ENCODE measurements around the gene LARP4B. TPM values are rescaled to one million over a fixed set of nuclear protein-coding genes. Genes with fewer than 3 reads are reported as not detected.

The LARP4B gene
- polyA plus RNA-seq, 2 of the 4 experiments (the other 2 are of a cell fraction) = 25.5 to 54.2 TPM

- no peak overlapping the region for H3K4me3 ChIP-seq
- WGBS (ENCODE audit: missing lambda C conversion rate) = 89% methylated on average over 4 of the region's 4 CpGs
- H3K9me3 ChIP-seq = no peaks in the 10 kb centered on the region
- ChIA-PET POLR2A (no interaction called here), CTCF (interaction anchor here (1.1 to 1.2 kb wide), 2 partner anchors 9 to 19 kb away, joined by 3 to 4 read pairs; no protein-coding TSS in a partner anchor)
- TF ChIP-seq MAFK (IDR thresholded peaks at IDR 0.05; ENCODE audit: partially characterized antibody) (no peak), PHF8 (IDR thresholded peaks at IDR 0.05; ENCODE audit: borderline replicate concordance, low read depth) (no peak), POLR2A (IDR thresholded peaks at IDR 0.05; ENCODE audit: low read length) (no peak), HOXA7 (CRISPR knock-in tag; IDR thresholded peaks at IDR 0.05) (no peak), ZSCAN20 (CRISPR knock-in tag; IDR thresholded peaks at IDR 0.05) (no peak)
- DNase-seq (ENCODE audit: low read depth in 1 of 2, low spot score in 1 of 2) (no peak), ATAC-seq (peak; percentile 64 to 77; a peak in 5 of 6 replicates), FAIRE-seq (no peak)
- peaks cover 45% of the 10 kb centered on the region for H3K4me1 ChIP-seq
- no peak overlapping the region for H3K27ac ChIP-seq
- no peak overlapping the region for H3K4me2 ChIP-seq
Observed at GRCh38 chr10:924524-924859, 7.0 kb downstream of the LARP4B start.

GRCh38 chr10:923844-924523 lies 7.5 kb downstream of the LARP4B start:
- FAIRE-seq = no peak
- Histone ChIP-seq H3K4me2 (no peak overlapping the region), H3K27ac (no peak overlapping the region), H3K4me1 (peaks cover 40% of the 10 kb centered on the region), H3K4me3 (no peak overlapping the region), H3K9me3 (no peaks in the 10 kb centered on the region)
- 84% methylated on average over 8 of the region's 8 CpGs for WGBS (ENCODE audit: missing lambda C conversion rate)
- DNase-seq (ENCODE audit: low read depth in 1 of 2, low spot score in 1 of 2) = no peak
- ChIA-PET POLR2A (no interaction called here), CTCF (interaction anchor here (1.1 to 1.2 kb wide), 2 partner anchors 9 to 18 kb away, joined by 3 to 4 read pairs; no protein-coding TSS in a partner anchor)
- TF ChIP-seq NR3C1 (IDR thresholded peaks at IDR 0.05) (no peak), TP53 (CRISPR knock-in tag; IDR thresholded peaks at IDR 0.05) (no peak), ESRRA (IDR thresholded peaks at IDR 0.05; ENCODE audit: borderline replicate concordance, low read length) (no peak), EHF (CRISPR knock-in tag; IDR thresholded peaks at IDR 0.05) (no peak), MAX (IDR thresholded peaks at IDR 0.05) (no peak), ZC3H11A (IDR thresholded peaks at IDR 0.05) (no peak), FOSL2 (IDR thresholded peaks at IDR 0.05) (no peak), FOSL2 (CRISPR knock-in tag; IDR thresholded peaks at IDR 0.05) (no peak), PHF8 (IDR thresholded peaks at IDR 0.05; ENCODE audit: borderline replicate concordance, low read depth) (no peak), ZFP36 (IDR thresholded peaks at IDR 0.05; ENCODE audit: borderline replicate concordance, partially characterized antibody) (no peak)
- no peak for ATAC-seq

GRCh38 chr10:921471-922414 lies 9.8 kb downstream of the LARP4B start:
- DNase-seq (ENCODE audit: low read depth in 1 of 2, low spot score in 1 of 2) (no peak), ATAC-seq (peak in 1 of 2 experiments; percentile 25; a peak in 1 of 6 replicates), FAIRE-seq (no peak)
- Histone ChIP-seq H3K4me3 (no peak overlapping the region), H3K4me2 (no peak overlapping the region), H3K27ac (no peak overlapping the region), H3K9me3 (no peaks in the 10 kb centered on the region), H3K4me1 (peaks cover 20% of the 10 kb centered on the region)
- POLR2A ChIA-PET = no interaction called here
- CTCF ChIA-PET = no interaction called here
- WGBS (ENCODE audit: missing lambda C conversion rate) = 88% methylated on average over 14 of the region's 14 CpGs
- TF ChIP-seq PBX3 (IDR thresholded peaks at IDR 0.05) (no peak), MAFK (IDR thresholded peaks at IDR 0.05; ENCODE audit: partially characterized antibody) (peak; percentile 94), TP53 (CRISPR knock-in tag; IDR thresholded peaks at IDR 0.05) (no peak)

- CTCF ChIA-PET = no interaction called here
- POLR2A ChIA-PET = no interaction called here
- Histone ChIP-seq H3K4me3 (no peak overlapping the region), H3K9me3 (no peaks in the 10 kb centered on the region), H3K4me1 (peaks cover 11% of the 10 kb centered on the region), H3K27ac (no peak overlapping the region), H3K4me2 (no peak overlapping the region)
- no peak for FAIRE-seq
- no peak for DNase-seq (ENCODE audit: low read depth in 1 of 2, low spot score in 1 of 2)
- TF ChIP-seq ZC3H11A (IDR thresholded peaks at IDR 0.05) = no peak
- no peak for TF ChIP-seq HDAC2 (IDR thresholded peaks at IDR 0.05)
- TF ChIP-seq ZNF302 (CRISPR knock-in tag; IDR thresholded peaks at IDR 0.05) = no peak
- TF ChIP-seq TP53 (CRISPR knock-in tag; IDR thresholded peaks at IDR 0.05) = no peak
- TF ChIP-seq POLR2A (IDR thresholded peaks at IDR 0.05; ENCODE audit: low read length) = no peak
- TF ChIP-seq PHF8 (IDR thresholded peaks at IDR 0.05; ENCODE audit: borderline replicate concordance, low read depth) = no peak
- TF ChIP-seq HOXB5 (CRISPR knock-in tag; IDR thresholded peaks at IDR 0.05) = no peak
- TF ChIP-seq E2F6 (IDR thresholded peaks at IDR 0.05; ENCODE audit: borderline replicate concordance, low read depth) = no peak
- no peak for TF ChIP-seq USF2 (IDR thresholded peaks at IDR 0.05)
- TF ChIP-seq EHMT2 (IDR thresholded peaks at IDR 0.05; ENCODE audit: low read depth) = no peak
- 96% methylated on average over 3 of the region's 3 CpGs for WGBS (ENCODE audit: missing lambda C conversion rate)
- ATAC-seq = no peak
Observed at GRCh38 chr10:920450-920849, 11.1 kb downstream of the LARP4B start.

All from A549 (cell line).